ENCODE data around the gene AMH.
A peak's percentile ranks its signal among the peaks of the same experiment; 100 is the strongest.

AMH gene

GRCh38 chr19:2235381-2236063 is 13.6 kb upstream of the AMH start:
- peak; percentile 51 for DNase-seq (ENCODE audit: low spot score)

- no peak for DNase-seq (ENCODE audit: low spot score)
These were observed 13.1 kb upstream of the AMH start for GRCh38 chr19:2236064-2236313.

GRCh38 chr19:2236314-2237050 is 12.6 kb upstream of the AMH start, which contains the start of the genes PLEKHJ1 and SF3A2:
Gene PLEKHJ1, minus strand, starts transcription at chr19:2236329. Its CDS starts 81 bp downstream, at chr19:2236248.
Gene SF3A2, plus strand, starts transcription at chr19:2236824. Its CDS starts 6,595 bp downstream, at chr19:2243419.
- peak; percentile 98 for DNase-seq (ENCODE audit: low spot score)

GRCh38 chr19:2237051-2237868 is 11.9 kb upstream of the AMH start:
- DNase-seq (ENCODE audit: low spot score): no peak

GRCh38 chr19:2237869-2238153 is 11.3 kb upstream of the AMH start:
- no peak for DNase-seq (ENCODE audit: low spot score)

- DNase-seq (ENCODE audit: low spot score): no peak
These were observed 9.9 kb upstream of the AMH start for GRCh38 chr19:2239173-2239572.

GRCh38 chr19:2239771-2240770 is 9.1 kb upstream of the AMH start:
- no peak for DNase-seq (ENCODE audit: low spot score)

GRCh38 chr19:2240881-2241760 is 8.0 kb upstream of the AMH start:
- no peak for DNase-seq (ENCODE audit: low spot score)

GRCh38 chr19:2242092-2242537 is 7.0 kb upstream of the AMH start:
- no peak for DNase-seq (ENCODE audit: low spot score)

GRCh38 chr19:2242816-2243215 is 6.3 kb upstream of the AMH start:
- no peak for DNase-seq (ENCODE audit: low spot score)

GRCh38 chr19:2243274-2244124 is 5.6 kb upstream of the AMH start:
- no peak for DNase-seq (ENCODE audit: low spot score)

- no peak for DNase-seq (ENCODE audit: low spot score)
These were observed 5.1 kb upstream of the AMH start for GRCh38 chr19:2244125-2244411.

- no peak for DNase-seq (ENCODE audit: low spot score)
These were observed 4.6 kb upstream of the AMH start for GRCh38 chr19:2244486-2244885.

- no peak for DNase-seq (ENCODE audit: low spot score)
These were observed 3.9 kb upstream of the AMH start for GRCh38 chr19:2245273-2245672.

GRCh38 chr19:2246014-2246620 is 3.0 kb upstream of the AMH start:
- no peak for DNase-seq (ENCODE audit: low spot score)

- DNase-seq (ENCODE audit: low spot score): no peak
These were observed 2.2 kb upstream of the AMH start for GRCh38 chr19:2246801-2247361.

GRCh38 chr19:2247433-2248101 is 1.6 kb upstream of the AMH start:
- no peak for DNase-seq (ENCODE audit: low spot score)

GRCh38 chr19:2248136-2249009 is 750 bp upstream of the AMH start:
- no peak for DNase-seq (ENCODE audit: low spot score)

Data from LoVo (cell line).